Sciatic nerve (tissue), 1 donor: ENCODE data around the gene WDR38. TPM values are rescaled to one million over a fixed set of nuclear protein-coding genes. Genes with fewer than 3 reads are reported as not detected.

ENCODE experiments used
- total RNA-seq: library from RNA; stranded (reverse); fragmentation: NEBNext Ultra II Directional; extraction: Animal tissue kit (Norgen Biotek cat#: 25700); gene quantifications from one replicate; pipeline ENCODE4 v1.2.1, GENCODE V29; 2021
- donor health status: DM: no; HTN: no; CAD: no.

Gene WDR38
- total RNA-seq, 1 donor from 2014 or later: not detected

Other genes with a start within 250 kb of the WDR38 start
- gene NR6A1, start 82.1 kb upstream of the WDR38 start, total RNA-seq: 3.3 TPM
- 110 TPM for gene OLFML2A, start 76.3 kb upstream of the WDR38 start, total RNA-seq
- 855 TPM for gene RPL35, start 8.5 kb downstream of the WDR38 start, total RNA-seq
- gene ARPC5L, start 8.7 kb downstream of the WDR38 start, total RNA-seq: 21.7 TPM
- gene GOLGA1, start 87.6 kb downstream of the WDR38 start, total RNA-seq: 31.9 TPM